HG03108 (cell line): Measurements from ENCODE around the gene CCDC69.
"Not testable (repeated sequence)": the region's sequence is repeated elsewhere in the genome, so short reads cannot be mapped to it uniquely, and the experiment has no call there.

Experiments used
- ATAC-seq: cut with Tn5 transposase; IDR thresholded peaks from one replicate; pipeline ENCODE4 v1.9.1; 2021; ENCODE audit warnings: moderate library complexity; ENCODE audit not compliant: unreplicated experiment

Gene CCDC69, protein sequence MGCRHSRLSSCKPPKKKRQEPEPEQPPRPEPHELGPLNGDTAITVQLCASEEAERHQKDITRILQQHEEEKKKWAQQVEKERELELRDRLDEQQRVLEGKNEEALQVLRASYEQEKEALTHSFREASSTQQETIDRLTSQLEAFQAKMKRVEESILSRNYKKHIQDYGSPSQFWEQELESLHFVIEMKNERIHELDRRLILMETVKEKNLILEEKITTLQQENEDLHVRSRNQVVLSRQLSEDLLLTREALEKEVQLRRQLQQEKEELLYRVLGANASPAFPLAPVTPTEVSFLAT

DNA sequence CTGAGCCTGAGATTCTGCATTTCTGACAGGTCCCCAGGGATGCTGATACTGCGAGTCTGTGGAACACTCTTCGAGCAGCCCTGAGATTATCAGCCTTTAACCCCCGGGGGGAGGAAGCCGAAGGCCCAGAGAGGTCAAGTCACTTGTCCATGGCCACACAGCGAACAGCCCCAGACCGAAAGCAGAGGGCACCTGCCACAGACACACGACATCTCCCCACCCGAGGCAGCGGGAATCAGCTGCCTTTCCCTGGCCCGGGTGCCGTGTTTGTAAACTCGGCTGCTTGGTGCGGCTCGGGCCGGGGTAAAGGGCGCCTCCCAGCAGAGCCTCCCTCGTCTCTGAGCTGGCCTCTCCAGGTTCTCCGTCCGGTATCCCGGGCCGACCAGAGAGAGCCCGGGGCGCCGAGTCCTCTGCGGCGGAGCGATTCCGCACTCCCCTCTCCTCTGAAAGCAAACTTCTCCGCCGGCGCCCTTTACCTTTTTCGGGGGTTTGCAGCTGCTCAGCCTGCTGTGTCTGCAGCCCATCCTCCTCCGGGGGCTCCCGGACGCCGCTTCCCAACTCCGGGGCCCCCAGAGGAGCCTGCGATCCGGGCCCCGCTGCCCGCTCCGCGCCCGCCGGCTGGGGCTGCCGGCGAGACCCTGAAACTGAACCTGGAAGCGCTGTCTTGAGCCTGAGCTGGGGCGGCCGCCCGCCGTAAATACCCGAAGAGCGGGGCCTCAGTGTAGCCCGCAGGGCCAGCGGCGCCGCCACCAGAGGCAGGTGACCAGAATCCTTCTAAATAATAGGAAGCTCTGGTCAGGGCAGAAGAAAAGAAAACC is at the start of gene CCDC69:
CCDC69 (minus strand) TSS at position 646 of the 818 bp plus-strand sequence; CDS start at position 524, 122 bp downstream.
- ATAC-seq = peak; percentile 59

GRCh38 chr5:151271336-151271735 is 47.4 kb upstream of the CCDC69 start:
- no peak for ATAC-seq

DNA sequence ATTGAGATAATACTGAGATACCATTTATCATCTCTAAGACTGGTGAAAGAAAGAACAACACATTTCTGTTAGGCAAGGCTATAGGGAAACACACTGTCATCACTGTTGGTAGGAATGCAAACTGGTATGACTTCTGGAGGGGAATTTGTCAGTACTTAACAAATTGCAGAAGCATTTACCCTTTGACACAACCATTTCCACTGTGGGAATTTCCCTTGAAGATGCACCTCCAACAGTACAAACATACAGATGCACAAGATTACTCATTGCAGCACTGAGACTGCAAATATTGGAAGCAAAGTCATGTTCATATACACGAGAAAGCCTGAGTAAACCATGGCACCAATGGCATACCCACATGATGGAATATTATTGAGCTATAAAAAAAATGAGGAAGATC is 46.7 kb upstream of the CCDC69 start:
- peak; percentile 89 for ATAC-seq

DNA sequence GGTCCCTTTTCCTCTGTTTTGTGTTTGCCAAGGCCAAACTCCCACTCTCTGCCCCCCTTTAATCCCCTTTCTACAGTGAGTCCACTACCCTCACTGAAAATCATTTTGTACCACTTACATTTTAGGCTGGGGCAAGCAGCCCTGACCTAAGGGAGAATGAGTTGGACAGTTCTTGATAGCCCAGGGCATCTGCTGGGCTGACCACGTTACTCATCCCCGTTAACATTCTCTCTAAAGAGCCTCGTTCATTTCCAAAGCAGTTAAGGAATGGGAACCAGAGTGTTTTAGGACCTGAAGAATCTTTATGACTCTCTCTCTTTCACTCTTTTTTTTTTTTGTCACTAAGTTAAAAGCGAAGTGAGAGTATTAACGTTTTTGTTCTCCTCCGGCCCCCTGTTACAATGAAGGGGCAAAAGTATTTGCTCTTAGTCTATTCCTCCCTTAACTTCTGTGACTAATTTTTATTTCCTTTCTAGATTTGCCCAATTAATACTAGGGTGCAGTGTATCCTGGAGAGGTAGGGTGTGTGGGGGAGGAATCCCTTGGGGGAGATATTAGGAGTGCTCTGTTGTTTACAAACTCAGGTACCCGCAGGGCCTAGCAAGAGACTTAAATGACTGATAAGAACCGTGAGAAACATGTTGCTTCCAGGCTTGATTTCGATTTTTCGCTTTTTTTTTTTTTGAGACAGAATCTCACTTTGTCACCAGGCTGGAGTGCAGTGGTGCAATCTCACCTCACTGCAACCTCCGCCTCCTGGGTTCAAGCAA is 43.8 kb upstream of the CCDC69 start:
- ATAC-seq = no peak

GRCh38 chr5:151264113-151264512 is 40.2 kb upstream of the CCDC69 start:
- ATAC-seq = no peak

DNA sequence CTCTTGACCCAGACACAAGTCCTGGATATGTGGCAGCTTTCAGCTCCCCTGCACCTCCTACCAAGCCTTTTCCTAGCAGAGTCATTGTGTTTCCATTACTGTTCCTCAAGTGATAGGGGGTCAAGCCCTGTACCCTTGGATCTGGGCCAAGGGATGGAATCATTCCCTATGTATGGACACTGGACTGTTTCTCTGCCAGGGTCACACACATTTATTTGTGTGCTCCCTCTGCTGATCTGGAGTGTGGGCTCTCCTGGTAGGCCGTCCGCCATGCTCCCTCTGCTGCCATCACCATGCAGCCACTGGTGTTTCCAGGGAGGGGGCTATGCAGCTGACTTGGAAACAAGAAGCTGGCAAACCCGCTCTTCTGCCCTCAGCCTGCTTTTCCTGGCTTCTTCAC is 38.6 kb upstream of the CCDC69 start:
- no peak for ATAC-seq

- no peak for ATAC-seq
These were observed 36.0 kb upstream of the CCDC69 start for GRCh38 chr5:151259931-151260330.

GRCh38 chr5:151258816-151259215 is 34.9 kb upstream of the CCDC69 start:
- ATAC-seq = no peak

DNA sequence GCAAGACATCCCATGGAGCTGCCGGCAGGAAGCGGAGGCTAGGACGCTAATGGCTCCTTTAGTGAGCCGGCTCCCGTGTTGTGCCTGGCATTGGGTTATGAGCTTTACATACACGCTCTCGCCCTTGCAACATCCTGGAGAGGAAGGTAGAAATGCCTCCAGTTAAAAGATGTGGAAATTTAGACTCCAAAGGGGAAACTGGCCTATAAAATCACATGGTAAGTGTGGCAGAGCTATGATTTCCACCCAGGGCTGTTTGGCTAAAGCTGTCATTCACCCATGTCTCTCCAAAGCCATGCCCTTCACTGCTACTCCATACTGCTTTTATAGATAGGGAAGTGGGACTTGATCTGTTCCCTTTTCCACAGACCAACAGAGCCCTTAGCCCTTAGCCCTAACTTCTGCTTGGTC is 34.3 kb upstream of the CCDC69 start:
- no peak for ATAC-seq

DNA sequence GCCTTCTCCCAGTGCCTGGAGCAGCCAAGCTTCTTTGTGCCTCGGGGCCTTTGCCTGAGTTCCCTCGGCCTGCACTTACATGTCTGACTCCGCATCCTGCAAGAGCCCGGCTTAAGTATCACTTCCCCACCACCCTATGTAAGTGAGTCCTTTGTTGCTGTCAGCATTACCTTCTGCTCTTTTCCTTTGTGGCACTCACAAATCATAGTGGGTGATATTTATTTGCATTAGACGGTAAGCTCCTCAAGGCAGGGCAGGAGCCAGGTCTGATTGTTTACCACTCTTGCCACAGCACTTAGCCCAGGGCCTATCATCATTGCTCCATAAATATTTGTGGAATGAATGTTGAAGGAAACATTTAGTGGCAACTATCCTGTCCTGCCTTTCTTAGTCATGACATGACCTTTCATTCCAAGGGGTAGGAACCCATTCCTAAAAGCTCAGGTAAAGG is 33.9 kb upstream of the CCDC69 start:
- ATAC-seq = peak; percentile 25

DNA sequence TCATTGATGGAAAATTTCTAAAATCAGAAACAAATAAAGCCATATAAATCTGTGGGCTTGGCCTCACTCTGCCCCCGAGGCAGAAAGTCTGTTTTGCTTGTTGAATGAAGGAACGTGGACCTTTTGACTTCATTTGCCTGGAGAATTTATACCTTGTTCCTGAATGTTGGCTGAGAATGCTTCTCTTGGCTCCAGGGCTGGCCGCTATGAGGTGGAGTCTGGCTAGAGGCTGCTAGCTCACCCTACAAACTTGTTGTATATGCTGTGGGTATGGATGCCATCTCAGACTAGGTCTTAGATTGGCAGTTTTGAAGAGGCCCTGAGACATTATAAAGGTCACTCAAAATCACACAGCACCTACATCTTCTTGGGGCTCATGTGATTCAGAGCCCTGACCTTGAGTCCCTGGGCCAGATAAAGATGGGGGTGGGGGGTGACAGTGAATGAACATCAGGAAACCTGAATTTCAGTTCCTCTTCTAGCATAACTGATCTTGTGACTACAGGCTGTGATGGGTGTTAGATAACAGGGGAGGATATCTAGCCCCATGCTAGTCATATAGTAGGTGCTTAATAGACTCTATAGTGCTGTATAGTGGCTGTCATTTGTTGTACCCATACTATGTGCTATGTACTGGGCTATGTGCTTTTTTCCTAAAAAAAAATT is 31.9 kb upstream of the CCDC69 start:
- no peak for ATAC-seq

GRCh38 chr5:151254990-151255389 is 31.1 kb upstream of the CCDC69 start:
- ATAC-seq = not testable (repeated sequence)

GRCh38 chr5:151254556-151254955 is 30.7 kb upstream of the CCDC69 start:
- no peak for ATAC-seq

DNA sequence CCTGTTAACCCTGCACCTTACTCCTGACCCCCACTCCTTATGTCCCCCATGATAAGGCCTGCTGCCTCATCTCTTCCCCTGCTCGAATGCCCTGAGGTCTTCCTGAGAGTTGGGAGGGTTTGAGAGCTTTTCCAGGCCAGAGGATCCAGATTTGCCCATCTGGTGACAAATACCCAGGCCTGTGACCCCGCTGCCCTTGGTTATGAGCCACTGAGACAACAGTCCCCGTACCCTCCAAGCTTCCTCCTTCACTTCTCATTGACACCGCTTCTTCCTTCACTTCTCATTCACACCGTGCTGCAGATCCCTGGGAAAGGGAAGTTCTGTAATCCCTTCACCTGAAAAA is 29.7 kb upstream of the CCDC69 start:
- ATAC-seq = no peak

GRCh38 chr5:151252762-151253604 is 29.1 kb upstream of the CCDC69 start, which contains the start of gene GM2A:
Gene GM2A (plus strand): TSS chr5:151253185. CDS start chr5:151253217, 32 bp downstream.
- peak; percentile 86 for ATAC-seq

GRCh38 chr5:151251621-151252020 is 27.7 kb upstream of the CCDC69 start:
- ATAC-seq = no peak

GRCh38 chr5:151251001-151251551 is 27.2 kb upstream of the CCDC69 start:
- no peak for ATAC-seq

- ATAC-seq = no peak
These were observed 26.6 kb upstream of the CCDC69 start for GRCh38 chr5:151250346-151251000.

DNA sequence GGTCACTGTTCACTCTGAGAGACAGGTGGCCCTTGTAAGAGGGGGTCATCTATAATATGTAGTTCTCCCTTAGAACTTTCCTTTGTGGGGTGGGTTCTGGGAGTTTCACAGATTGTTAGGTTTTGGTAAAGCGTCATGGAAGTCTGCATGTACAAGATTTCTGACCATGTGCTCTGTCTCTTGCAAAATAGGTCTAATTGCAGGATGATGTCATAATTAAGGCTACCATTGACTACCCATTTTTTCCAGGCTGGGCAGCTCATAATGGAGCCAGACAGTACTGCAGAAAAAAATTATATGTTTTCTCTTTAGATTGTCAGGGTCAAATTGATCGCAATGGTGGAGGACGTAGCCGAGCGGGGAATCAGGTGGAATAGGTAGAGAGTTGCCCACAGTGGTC is 25.4 kb upstream of the CCDC69 start:
- ATAC-seq = no peak
